GM23248 (cell line): ENCODE data around the gene SLMAP.

ENCODE experiments used
- EZH2 ChIP-seq: fragments of 200-600 bp; sonication (generic); IDR thresholded peaks from 2 replicates; pipeline ENCODE4 v1.6.1; 2018; ENCODE audit warnings: antibody characterized with exemption, mild to moderate bottlenecking; ENCODE audit not compliant: insufficient read depth, poor library complexity, severe bottlenecking
- EZH2phosphoT487 ChIP-seq: fragments of 200-600 bp; sonication (generic); IDR thresholded peaks from 2 replicates; pipeline ENCODE4 v1.6.1; 2018; ENCODE audit warnings: antibody characterized with exemption, moderate library complexity, mild to moderate bottlenecking, low read depth; ENCODE audit not compliant: insufficient read depth

- TF ChIP-seq EZH2phosphoT487, result no peak
- no peak for TF ChIP-seq EZH2
Observed at GRCh38 chr3:57911593-57911992, 155.5 kb downstream of the SLMAP start.
